ENCODE data around the gene PCCA. TPM values are rescaled to one million over a fixed set of nuclear protein-coding genes. Genes with fewer than 3 reads are reported as not detected.
"Not testable (repeated sequence)": the region's sequence is repeated elsewhere in the genome, so short reads cannot be mapped to it uniquely, and the experiment has no call there.

The PCCA gene
- total RNA-seq, 1 donor from 2014 or later, result 200 TPM

GRCh38 chr13:100306434-100306999 lies 217.6 kb downstream of the PCCA start:
- DNase-seq, result no peak

DNA sequence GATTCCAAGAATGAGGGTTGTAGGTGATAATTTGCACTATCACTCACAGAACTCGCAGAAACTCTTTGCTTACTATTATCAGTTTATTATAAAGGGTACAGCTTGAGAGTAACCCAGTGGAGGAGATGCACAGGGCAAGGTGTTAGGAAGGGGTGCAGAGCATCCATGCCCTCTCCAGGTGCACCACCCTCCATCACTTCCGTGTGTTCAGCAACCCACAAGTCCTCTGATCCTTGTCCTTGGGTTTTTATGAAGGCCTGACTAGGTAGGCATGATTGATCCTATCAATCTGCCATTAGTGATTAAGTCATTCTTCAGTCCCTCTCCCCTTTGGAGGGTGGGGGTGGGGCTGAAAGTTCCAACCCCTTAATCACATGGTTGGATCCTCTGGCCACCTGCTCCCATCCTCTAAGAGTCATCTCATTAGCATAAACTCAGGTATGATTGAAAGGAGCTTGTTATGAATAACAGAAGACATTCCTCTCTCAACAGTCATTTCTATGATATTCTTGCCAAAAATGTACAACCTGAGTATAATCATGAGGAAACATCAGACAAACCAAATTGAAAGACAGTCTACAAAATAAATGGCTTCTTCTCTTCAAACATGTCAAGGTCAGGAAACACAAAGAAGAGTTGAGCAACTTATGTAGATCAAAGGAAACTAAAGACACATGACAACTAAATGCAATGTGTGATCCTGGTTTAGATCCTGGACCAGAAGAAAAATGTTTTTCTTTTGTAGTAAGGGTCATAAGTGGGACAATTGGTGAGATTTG lies 225.4 kb downstream of the PCCA start:
- DNase-seq, result no peak

DNA sequence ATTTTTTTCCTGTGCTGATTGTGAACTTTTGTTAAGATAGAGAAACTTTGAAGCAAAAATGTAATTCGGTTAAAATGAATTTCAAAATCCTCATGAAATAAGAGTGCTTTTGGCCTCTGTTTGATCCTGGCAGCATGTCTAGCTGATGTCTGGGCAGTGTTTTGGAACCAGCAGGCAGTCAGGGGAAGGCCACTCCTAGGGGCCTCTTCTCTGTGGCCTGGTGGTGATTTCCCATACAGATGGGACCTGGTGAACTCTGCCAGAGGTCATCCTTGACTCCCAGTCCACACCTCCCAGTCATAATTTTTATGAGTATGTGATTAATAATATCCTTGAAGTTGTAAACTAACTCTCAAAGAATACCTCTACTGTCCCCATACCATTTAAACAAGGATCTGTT lies 226.6 kb downstream of the PCCA start:
- DNase-seq, result no peak

DNA sequence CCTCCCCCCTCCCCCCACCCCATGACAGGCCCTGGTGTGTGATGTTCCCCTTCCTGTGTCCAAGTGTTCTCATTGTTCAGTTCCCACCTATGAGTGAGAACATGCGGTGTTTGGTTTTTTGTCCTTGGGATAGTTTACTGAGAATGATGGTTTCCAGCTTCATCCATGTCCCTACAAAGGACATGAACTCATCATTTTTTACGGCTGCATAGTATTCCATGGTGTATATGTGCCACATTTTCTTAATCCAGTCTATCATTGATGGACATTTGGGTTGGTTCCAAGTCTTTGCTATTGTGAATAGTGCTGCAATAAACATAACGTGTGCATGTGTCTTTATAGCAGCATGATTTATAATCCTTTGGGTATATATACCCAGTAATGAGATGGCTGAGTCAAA lies 229.6 kb downstream of the PCCA start:
- DNase-seq, result not testable (repeated sequence)

GRCh38 chr13:100323937-100324336 lies 235.0 kb downstream of the PCCA start:
- DNase-seq, result no peak

DNA sequence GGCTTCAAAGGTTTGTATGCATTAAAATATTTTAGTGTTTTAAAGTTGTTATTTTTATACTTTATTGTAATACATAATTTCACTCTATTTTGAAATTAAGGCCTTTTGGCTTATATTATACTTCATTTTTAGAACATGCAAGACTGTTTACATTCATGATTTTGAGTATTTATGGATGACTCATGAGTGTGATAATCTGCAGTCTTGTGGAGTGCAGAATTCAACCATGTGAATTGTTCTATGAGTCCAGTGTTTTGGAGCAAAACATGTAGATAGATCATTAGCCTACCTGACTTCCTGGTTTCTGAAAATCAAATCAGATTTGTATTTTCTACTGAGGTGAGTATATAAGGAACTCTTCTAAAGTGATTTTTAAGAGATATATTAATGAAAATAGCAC lies 241.8 kb downstream of the PCCA start:
- no peak for DNase-seq

DNA sequence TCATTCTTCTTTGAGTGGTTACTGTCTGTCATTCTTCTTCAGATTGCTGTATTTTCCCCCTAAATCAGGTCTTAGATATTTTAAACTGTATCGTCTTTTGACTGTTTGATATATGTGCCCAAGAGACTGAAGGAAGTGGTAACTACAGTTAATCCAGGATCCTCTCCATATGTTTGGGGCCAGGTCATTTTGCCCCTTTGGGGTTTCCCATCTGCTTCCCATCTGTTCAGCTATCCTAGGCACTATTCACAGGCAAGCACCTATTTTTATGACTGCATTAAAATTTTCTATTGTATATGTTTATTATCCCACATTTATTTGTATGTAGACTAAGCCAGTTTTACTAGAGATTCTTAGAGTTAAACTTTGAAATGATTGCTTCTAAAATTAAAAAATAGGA lies 244.2 kb downstream of the PCCA start:
- no peak for DNase-seq

GRCh38 chr13:100334214-100334613 lies 245.3 kb downstream of the PCCA start:
- no peak for DNase-seq

DNA sequence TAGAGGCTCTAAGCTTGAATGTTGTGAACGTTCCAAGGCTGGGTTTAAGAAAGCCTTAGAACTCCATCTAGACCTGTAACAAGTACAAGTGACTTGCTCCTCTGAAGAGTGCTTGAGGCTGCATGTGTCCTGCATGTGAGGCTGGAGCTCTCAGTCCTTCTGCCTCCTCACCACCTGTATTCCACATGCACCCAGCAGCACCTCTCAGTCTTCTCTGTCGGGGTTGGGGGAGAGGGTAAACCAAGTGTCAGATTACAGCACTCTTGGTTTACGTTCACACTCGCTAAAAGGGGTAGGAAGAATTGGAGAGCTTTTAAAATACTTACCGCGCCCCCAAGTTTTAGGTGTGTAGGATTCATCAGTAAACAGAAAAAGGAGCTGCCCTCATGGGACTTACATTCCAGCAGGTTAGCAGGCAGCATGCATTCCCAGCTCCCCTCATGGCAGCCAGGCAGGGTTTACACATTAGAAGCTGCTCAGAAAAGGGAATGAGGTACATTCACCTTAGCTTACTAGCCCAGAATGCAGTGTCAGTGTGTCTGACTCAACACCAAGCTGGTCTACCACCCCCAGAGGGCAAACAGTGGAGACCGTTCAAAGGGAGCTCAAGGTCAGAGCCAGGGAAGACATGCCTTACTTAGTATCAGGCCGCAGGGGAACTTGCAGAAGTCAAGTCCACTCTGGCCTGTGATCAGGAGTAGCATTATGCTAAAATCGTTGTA lies 248.1 kb downstream of the PCCA start:
- no peak for DNase-seq

GRCh38 chr13:100338275-100338674 lies 249.4 kb downstream of the PCCA start:
- DNase-seq, result no peak

- no peak for DNase-seq
Measured at GRCh38 chr13:100339411-100339940, 250.6 kb downstream of the PCCA start.

DNA sequence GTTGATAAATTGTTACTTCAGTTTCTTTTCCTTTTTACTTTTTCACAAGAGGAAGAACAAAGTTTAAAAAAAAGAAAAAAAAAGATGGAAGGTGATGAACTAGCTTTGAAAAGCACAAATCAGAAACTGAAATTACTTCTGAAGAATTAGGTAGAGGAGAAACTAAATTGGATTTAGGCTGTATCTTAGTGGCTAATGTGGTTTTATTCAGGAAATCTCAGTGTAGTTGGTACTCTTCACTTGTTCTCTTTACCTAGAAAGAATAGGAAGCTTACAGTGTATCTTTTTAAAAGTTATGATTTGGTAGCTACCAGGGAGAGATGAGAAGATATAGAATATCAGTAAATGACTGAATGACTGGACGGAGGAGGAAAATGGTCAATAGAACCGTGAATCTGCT lies 252.0 kb downstream of the PCCA start:
- DNase-seq, result no peak

DNA sequence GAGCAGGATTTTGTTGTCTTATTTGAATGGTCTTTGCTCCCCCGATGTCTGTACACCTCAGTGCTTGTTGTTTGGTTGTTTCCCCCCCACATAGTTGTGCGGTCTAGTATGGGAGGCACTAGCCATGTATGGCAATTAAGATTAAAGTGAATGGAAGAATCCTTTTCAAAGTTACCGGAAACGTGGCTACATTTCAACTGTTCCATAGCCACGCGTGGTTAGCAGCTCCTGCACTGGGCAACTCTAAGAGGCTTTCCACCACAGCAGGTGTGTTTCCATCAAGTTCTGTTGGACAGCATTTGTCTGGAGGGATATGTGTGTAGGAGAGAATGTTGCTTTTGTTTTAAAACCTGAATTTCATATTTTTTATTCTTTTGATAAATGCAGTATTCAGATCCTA lies 252.4 kb downstream of the PCCA start:
- DNase-seq, result no peak

DNA sequence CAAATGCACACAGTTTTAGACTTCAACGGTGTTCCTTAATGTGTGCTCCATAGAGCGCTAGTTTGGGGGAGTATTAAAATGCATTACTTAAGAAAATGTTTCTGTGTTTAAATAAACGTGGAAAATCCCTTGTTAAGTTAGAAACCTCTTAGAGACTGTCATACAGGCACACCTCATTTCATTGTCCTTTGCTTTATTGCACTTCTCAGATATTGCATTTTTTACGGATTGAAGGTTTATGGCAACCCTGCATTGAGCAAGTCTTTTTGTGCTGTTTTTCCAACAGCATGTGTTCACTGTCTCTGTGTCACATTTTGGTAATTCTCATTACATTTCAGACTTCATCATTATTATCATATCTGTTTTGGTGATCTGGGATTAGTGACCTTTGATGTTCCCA lies 255.7 kb downstream of the PCCA start:
- DNase-seq, result no peak

GRCh38 chr13:100347968-100348367 lies 259.1 kb downstream of the PCCA start:
- no peak for DNase-seq

GRCh38 chr13:100349594-100349993 lies 260.7 kb downstream of the PCCA start:
- no peak for DNase-seq

- DNase-seq, result no peak
Measured at GRCh38 chr13:100350601-100351000, 261.7 kb downstream of the PCCA start.

DNA sequence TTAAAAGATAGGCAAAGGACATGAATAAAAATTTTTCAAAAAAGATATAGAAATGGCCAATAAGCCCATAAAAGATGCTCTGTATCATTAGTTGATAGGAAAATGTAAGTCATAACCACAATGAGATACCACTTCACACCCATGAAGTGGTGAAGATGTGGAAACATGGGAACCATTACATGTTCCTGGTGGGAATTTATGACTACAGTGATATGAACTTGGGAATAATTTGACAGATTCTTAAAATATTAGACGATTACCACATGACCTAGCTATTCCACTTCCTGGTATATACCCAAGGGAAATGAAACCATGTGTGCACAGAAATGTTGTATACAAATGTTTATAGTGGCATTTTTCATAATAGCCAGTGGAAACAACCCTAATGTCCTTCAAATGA lies 267.5 kb downstream of the PCCA start:
- DNase-seq, result no peak

GRCh38 chr13:100356889-100357288 lies 268.0 kb downstream of the PCCA start:
- DNase-seq, result no peak

- no peak for DNase-seq
Measured at GRCh38 chr13:100357764-100358163, 268.9 kb downstream of the PCCA start.

DNA sequence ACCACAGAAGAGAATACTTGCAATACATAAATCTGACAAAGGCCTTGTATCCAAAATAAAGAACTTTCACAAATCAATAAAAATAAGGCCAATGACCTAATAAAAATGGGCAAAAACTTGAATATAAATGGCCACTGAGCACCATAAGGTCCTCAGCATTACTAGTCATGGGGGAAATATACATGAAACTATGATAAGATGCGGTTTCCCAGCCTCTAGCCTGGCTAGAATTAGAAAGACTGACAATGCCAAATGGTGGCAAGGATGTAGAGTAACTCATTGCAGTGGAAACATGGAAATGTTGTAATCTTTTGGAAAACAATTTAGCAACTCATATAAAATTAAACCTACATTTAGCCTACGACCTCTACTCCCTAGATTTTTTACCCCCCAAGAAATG lies 272.6 kb downstream of the PCCA start:
- no peak for DNase-seq

DNA sequence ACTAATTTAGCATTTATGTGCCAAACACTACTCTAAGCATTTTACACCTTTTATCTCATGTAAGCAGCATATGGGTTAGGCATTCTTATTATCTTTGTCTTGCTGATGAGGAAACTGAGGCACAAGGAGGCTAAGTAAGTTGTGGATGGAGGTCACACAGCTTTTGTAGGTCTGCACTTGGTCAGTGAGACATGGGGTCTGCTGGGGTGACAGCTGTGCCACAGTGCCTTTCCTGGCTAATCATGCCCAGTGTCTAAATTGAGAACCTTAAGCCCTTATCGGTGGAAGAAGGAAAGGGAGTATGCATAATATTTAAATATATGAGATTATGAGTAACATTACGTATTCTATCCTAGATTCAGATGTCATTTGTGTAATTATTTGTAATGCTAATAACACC lies 273.5 kb downstream of the PCCA start:
- no peak for DNase-seq

DNA sequence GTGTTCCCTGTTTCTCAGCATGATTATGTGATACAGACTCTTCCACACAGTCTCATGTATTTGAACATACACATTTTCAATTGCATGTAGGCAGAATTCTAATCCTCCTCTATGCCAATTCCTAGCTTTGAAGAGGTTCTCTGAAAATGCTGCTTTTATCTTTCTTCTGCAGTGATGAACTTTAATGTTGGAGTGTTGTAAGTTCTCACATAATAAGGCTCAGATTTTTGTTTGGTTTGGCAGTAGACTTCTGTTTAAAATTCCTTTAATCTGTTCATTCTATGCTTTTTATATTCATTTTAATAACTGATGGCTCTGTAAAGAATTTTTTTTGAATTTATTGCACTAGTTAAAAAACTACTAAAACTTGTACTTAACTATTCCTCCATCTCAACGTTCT lies 273.9 kb downstream of the PCCA start:
- no peak for DNase-seq
